ENCODE data around the gene RAP1GAP. TPM values are rescaled to one million over a fixed set of nuclear protein-coding genes. Genes with fewer than 3 reads are reported as not detected.

Gene RAP1GAP
- polyA plus RNA-seq, 2 of the 4 experiments (the other 2 are of a cell fraction), result 5.4 to 16.7 TPM

DNA sequence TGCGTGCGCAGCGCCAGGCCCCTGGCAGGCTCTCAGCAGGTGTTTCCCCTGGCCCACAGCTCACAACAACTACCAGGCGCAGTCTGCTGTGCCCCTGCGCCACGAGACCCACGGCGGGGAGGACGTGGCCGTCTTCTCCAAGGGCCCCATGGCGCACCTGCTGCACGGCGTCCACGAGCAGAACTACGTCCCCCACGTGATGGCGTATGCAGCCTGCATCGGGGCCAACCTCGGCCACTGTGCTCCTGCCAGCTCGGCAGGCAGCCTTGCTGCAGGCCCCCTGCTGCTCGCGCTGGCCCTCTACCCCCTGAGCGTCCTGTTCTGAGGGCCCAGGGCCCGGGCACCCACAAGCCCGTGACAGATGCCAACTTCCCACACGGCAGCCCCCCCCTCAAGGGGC lies 91.8 kb downstream of the RAP1GAP start:
- CTCF ChIA-PET, result no interaction called here
- DNase-seq (ENCODE audit: low read depth in 1 of 2, low spot score in 1 of 2), result no peak
- WGBS (ENCODE audit: missing lambda C conversion rate), result no CpG with 5 or more reads among the region's 26 CpGs
- Histone ChIP-seq H3K9me3 (no peaks in the 10 kb centered on the region), H3K4me2 (no peak overlapping the region), H3K4me3 (no peak overlapping the region), H3K4me1 (peaks cover 13% of the 10 kb centered on the region), H3K27ac (no peak overlapping the region)
- TF ChIP-seq CTCF (IDR thresholded peaks at IDR 0.05) (no peak), SMC3 (IDR thresholded peaks at IDR 0.05) (no peak), RAD21 (conservative IDR thresholded peaks at IDR 0.05 in 1 of 2, IDR thresholded peaks at IDR 0.05 in 1 of 2) (no peak), EHMT2 (IDR thresholded peaks at IDR 0.05; ENCODE audit: low read depth) (no peak), JUN (IDR thresholded peaks at IDR 0.05) (no peak), TFCP2L1 (CRISPR knock-in tag; IDR thresholded peaks at IDR 0.05) (no peak), ELK1 (IDR thresholded peaks at IDR 0.05; ENCODE audit: low read depth, low read length) (no peak), RARB (CRISPR knock-in tag; IDR thresholded peaks at IDR 0.05) (no peak), GATA3 (IDR thresholded peaks at IDR 0.05; ENCODE audit: borderline replicate concordance) (no peak), HEYL (CRISPR knock-in tag; IDR thresholded peaks at IDR 0.05) (no peak), BCL3 (IDR thresholded peaks at IDR 0.05) (no peak), TP53 (CRISPR knock-in tag; IDR thresholded peaks at IDR 0.05) (no peak), ZFP36 (IDR thresholded peaks at IDR 0.05; ENCODE audit: borderline replicate concordance, partially characterized antibody) (no peak), ZNF302 (CRISPR knock-in tag; IDR thresholded peaks at IDR 0.05) (no peak)
- TF ChIP-seq, protein P1, sequence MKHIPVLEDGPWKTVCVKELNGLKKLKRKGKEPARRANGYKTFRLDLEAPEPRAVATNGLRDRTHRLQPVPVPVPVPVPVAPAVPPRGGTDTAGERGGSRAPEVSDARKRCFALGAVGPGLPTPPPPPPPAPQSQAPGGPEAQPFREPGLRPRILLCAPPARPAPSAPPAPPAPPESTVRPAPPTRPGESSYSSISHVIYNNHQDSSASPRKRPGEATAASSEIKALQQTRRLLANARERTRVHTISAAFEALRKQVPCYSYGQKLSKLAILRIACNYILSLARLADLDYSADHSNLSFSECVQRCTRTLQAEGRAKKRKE (CRISPR knock-in tag; IDR thresholded peaks at IDR 0.05; ENCODE audit: low read depth), result no peak
- TF ChIP-seq, protein P2, sequence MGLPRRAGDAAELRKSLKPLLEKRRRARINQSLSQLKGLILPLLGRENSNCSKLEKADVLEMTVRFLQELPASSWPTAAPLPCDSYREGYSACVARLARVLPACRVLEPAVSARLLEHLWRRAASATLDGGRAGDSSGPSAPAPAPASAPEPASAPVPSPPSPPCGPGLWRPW (IDR thresholded peaks at IDR 0.05), result no peak
- ATAC-seq, result no peak
- FAIRE-seq, result no peak
- POLR2A ChIA-PET, result no interaction called here

DNA sequence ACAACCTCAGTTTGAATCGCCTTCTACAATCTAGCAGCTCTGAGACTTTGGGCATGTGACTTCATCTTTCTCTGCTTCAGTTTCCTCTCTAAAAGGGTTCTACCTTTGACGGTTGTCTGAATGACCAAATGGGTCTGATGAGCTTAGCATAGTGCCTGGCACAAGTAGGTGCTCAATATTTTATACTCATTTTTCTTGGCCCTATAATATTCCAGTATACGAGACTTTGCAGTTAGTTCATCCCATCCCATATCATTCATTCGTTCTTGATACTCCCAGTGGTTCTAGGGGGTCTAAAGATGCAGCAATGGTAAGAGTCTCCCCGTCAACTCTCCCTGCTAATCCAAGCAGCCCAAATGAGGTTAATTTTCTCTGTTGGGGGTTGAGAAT lies 92.4 kb downstream of the RAP1GAP start:
- FAIRE-seq (no peak), ATAC-seq (no peak), DNase-seq (ENCODE audit: low read depth in 1 of 2, low spot score in 1 of 2) (no peak)
- no peak overlapping the region for H3K4me2 ChIP-seq
- no peak overlapping the region for H3K4me3 ChIP-seq
- peaks cover 13% of the 10 kb centered on the region for H3K4me1 ChIP-seq
- no peaks in the 10 kb centered on the region for H3K9me3 ChIP-seq
- CTCF ChIA-PET, result no interaction called here
- no peak overlapping the region for H3K27ac ChIP-seq
- POLR2A ChIA-PET, result no interaction called here
- WGBS (ENCODE audit: missing lambda C conversion rate), result 60% methylated on average over 5 of the region's 5 CpGs
- TF ChIP-seq CEBPB (IDR thresholded peaks at IDR 0.05) (no peak), CTCF (IDR thresholded peaks at IDR 0.05) (no peak), BHLHE40 (IDR thresholded peaks at IDR 0.05; ENCODE audit: low read depth, low read length) (no peak), ZNF302 (CRISPR knock-in tag; IDR thresholded peaks at IDR 0.05) (no peak), PHF8 (IDR thresholded peaks at IDR 0.05; ENCODE audit: borderline replicate concordance, low read depth) (no peak), CHD4 (IDR thresholded peaks at IDR 0.05; ENCODE audit: borderline replicate concordance) (no peak), HOXB5 (CRISPR knock-in tag; IDR thresholded peaks at IDR 0.05) (no peak), HDAC2 (IDR thresholded peaks at IDR 0.05) (no peak), HEYL (CRISPR knock-in tag; IDR thresholded peaks at IDR 0.05) (no peak), ZC3H11A (IDR thresholded peaks at IDR 0.05) (no peak), RAD21 (conservative IDR thresholded peaks at IDR 0.05 in 1 of 2, IDR thresholded peaks at IDR 0.05 in 1 of 2) (no peak), SREBF2 (IDR thresholded peaks at IDR 0.05) (no peak), RARB (CRISPR knock-in tag; IDR thresholded peaks at IDR 0.05) (no peak), POLR2AphosphoS2 (conservative IDR thresholded peaks at IDR 0.05; ENCODE audit: low read length) (no peak)
- TF ChIP-seq, protein P3, sequence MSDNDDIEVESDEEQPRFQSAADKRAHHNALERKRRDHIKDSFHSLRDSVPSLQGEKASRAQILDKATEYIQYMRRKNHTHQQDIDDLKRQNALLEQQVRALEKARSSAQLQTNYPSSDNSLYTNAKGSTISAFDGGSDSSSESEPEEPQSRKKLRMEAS (IDR thresholded peaks at IDR 0.05), result no peak
- TF ChIP-seq, protein P4, sequence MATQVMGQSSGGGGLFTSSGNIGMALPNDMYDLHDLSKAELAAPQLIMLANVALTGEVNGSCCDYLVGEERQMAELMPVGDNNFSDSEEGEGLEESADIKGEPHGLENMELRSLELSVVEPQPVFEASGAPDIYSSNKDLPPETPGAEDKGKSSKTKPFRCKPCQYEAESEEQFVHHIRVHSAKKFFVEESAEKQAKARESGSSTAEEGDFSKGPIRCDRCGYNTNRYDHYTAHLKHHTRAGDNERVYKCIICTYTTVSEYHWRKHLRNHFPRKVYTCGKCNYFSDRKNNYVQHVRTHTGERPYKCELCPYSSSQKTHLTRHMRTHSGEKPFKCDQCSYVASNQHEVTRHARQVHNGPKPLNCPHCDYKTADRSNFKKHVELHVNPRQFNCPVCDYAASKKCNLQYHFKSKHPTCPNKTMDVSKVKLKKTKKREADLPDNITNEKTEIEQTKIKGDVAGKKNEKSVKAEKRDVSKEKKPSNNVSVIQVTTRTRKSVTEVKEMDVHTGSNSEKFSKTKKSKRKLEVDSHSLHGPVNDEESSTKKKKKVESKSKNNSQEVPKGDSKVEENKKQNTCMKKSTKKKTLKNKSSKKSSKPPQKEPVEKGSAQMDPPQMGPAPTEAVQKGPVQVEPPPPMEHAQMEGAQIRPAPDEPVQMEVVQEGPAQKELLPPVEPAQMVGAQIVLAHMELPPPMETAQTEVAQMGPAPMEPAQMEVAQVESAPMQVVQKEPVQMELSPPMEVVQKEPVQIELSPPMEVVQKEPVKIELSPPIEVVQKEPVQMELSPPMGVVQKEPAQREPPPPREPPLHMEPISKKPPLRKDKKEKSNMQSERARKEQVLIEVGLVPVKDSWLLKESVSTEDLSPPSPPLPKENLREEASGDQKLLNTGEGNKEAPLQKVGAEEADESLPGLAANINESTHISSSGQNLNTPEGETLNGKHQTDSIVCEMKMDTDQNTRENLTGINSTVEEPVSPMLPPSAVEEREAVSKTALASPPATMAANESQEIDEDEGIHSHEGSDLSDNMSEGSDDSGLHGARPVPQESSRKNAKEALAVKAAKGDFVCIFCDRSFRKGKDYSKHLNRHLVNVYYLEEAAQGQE (IDR thresholded peaks at IDR 0.05), result no peak

Measured in A549 (cell line).